GM18499 (cell line): ENCODE results near the gene EPN3.

ENCODE experiments used
- ATAC-seq: cut with Tn5 transposase; IDR thresholded peaks from one replicate; pipeline ENCODE4 v1.9.1; 2021; ENCODE audit warnings: moderate number of reproducible peaks; ENCODE audit not compliant: insufficient read depth, unreplicated experiment

The EPN3 gene

GRCh38 chr17:50532452-50533024 lies at the start of gene EPN3:
TSS of gene EPN3 (plus strand) at chr17:50532735. CDS start at chr17:50536557, 3,822 bp downstream.
- ATAC-seq: no peak

GRCh38 chr17:50483266-50483665 lies 49.3 kb upstream of the EPN3 start:
- no peak for ATAC-seq

- ATAC-seq: no peak
Observed at GRCh38 chr17:50484386-50485155, 48.0 kb upstream of the EPN3 start.

- no peak for ATAC-seq
Observed at GRCh38 chr17:50487213-50488096, 45.1 kb upstream of the EPN3 start.

- no peak for ATAC-seq
Observed at GRCh38 chr17:50488880-50489279, 43.7 kb upstream of the EPN3 start.

GRCh38 chr17:50491505-50491904 lies 41.0 kb upstream of the EPN3 start:
- no peak for ATAC-seq

GRCh38 chr17:50492214-50492613 lies 40.3 kb upstream of the EPN3 start:
- no peak for ATAC-seq

GRCh38 chr17:50493744-50494143 lies 38.8 kb upstream of the EPN3 start:
- ATAC-seq: no peak

- ATAC-seq: no peak
Observed at GRCh38 chr17:50495217-50495823, 37.2 kb upstream of the EPN3 start.

GRCh38 chr17:50495918-50496317 lies 36.6 kb upstream of the EPN3 start:
- no peak for ATAC-seq

- no peak for ATAC-seq
Observed at GRCh38 chr17:50498021-50498874, 34.3 kb upstream of the EPN3 start.

GRCh38 chr17:50499270-50499669 lies 33.3 kb upstream of the EPN3 start:
- no peak for ATAC-seq

GRCh38 chr17:50499721-50500120 lies 32.8 kb upstream of the EPN3 start:
- ATAC-seq: no peak

GRCh38 chr17:50501054-50501453 lies 31.5 kb upstream of the EPN3 start:
- no peak for ATAC-seq

GRCh38 chr17:50502301-50502990 lies 30.1 kb upstream of the EPN3 start:
- ATAC-seq: no peak

GRCh38 chr17:50505591-50506130 lies 26.9 kb upstream of the EPN3 start:
- no peak for ATAC-seq

- no peak for ATAC-seq
Observed at GRCh38 chr17:50506298-50506697, 26.2 kb upstream of the EPN3 start.

GRCh38 chr17:50507871-50508572 lies 24.5 kb upstream of the EPN3 start, which contains the start of gene MYCBPAP:
TSS of gene MYCBPAP (plus strand) at chr17:50508439. CDS start at chr17:50508675, 236 bp downstream.
- ATAC-seq: no peak
